Measurements from ENCODE around the gene SMIM12. TPM values are rescaled to one million over a fixed set of nuclear protein-coding genes. Genes with fewer than 3 reads are reported as not detected.
"Not testable (repeated sequence)": the region's sequence is repeated elsewhere in the genome, so short reads cannot be mapped to it uniquely, and the experiment has no call there.

Gene SMIM12
- total RNA-seq, 2 donors from 2014 or later = 26.6 to 34.0 TPM

DNA sequence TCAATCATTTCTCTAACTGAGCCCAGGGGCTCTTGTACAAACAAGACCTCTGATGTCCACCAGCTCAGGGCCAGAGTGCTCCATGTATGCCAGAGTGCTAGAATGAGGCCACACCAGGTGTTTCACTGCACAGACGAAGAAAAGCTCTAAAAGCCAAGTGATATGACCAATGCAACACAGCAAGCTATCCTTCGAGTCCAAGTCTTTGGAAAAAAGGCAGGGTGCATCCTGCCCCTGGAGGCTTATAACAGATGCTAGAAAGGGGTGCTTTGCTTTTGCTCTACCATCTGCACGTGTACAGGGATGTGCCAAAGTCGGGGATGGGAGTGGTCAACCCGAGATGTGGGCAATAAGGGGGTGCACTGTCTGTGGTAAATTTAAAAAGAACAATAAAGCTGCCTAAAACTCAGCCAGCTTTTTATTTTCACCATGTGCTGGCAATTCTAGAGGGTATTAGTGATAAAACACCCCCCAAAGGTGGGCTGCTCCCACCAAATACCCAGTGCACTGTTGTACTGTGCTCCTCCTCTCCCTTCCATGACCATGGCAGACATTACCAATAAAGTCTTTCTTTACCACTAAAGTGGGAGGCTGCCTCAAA is 32.1 kb downstream of the SMIM12 start:
- no peak overlapping the region for H3K4me3 ChIP-seq
- DNase-seq (ENCODE audit: low spot score) = no peak
- no peaks in the 10 kb centered on the region for H3K36me3 ChIP-seq
- H3K27ac ChIP-seq = no peak overlapping the region
- peaks cover 0 to 4% of the 10 kb centered on the region in 2 donors for H3K9me3 ChIP-seq
- H3K4me1 ChIP-seq = peaks cover 0 to 15% of the 10 kb centered on the region in 2 donors
- TF ChIP-seq, protein P1, sequence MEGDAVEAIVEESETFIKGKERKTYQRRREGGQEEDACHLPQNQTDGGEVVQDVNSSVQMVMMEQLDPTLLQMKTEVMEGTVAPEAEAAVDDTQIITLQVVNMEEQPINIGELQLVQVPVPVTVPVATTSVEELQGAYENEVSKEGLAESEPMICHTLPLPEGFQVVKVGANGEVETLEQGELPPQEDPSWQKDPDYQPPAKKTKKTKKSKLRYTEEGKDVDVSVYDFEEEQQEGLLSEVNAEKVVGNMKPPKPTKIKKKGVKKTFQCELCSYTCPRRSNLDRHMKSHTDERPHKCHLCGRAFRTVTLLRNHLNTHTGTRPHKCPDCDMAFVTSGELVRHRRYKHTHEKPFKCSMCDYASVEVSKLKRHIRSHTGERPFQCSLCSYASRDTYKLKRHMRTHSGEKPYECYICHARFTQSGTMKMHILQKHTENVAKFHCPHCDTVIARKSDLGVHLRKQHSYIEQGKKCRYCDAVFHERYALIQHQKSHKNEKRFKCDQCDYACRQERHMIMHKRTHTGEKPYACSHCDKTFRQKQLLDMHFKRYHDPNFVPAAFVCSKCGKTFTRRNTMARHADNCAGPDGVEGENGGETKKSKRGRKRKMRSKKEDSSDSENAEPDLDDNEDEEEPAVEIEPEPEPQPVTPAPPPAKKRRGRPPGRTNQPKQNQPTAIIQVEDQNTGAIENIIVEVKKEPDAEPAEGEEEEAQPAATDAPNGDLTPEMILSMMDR (IDR thresholded peaks at IDR 0.05) = no peak
- no peaks in the 10 kb centered on the region for H3K27me3 ChIP-seq

DNA sequence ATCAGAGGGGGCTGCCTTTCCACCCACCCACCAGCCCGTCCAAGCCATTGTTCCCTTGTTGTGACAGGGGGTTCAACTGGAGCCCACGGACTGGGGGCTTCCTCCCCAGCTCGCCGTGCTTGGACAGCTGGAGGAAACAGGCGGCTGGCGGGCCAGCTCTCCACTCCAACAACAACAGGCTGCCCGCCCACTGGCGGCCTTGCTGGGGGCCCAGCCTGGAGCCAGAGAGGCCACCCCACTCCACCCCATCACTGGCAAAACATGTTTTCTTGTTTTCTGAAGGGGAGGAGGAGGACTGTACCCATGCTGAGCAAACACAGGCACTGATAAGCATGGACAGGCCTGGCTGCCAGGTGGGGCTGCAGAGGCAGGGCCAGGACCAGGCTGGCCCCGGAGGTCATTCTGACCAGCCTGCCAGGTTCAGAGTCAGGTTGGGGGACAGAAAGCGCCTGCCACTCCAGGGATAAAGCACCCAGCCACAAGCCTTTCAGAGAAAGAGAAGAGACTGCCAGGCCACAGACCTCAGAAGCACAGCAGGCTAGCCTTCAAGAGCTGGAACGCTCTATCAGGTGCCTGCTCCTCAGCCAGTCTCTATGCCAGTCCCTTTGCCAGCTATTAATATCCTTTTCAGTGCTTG is 34.0 kb downstream of the SMIM12 start:
- Histone ChIP-seq H3K36me3 (no peaks in the 10 kb centered on the region), H3K4me1 (peaks cover 0 to 10% of the 10 kb centered on the region in 2 donors), H3K27me3 (no peaks in the 10 kb centered on the region), H3K9me3 (peaks cover 0 to 4% of the 10 kb centered on the region in 2 donors), H3K4me3 (no peak overlapping the region), H3K27ac (no peak overlapping the region)
- TF ChIP-seq, protein P1 (IDR thresholded peaks at IDR 0.05) = no peak
- no peak for DNase-seq (ENCODE audit: low spot score)

DNA sequence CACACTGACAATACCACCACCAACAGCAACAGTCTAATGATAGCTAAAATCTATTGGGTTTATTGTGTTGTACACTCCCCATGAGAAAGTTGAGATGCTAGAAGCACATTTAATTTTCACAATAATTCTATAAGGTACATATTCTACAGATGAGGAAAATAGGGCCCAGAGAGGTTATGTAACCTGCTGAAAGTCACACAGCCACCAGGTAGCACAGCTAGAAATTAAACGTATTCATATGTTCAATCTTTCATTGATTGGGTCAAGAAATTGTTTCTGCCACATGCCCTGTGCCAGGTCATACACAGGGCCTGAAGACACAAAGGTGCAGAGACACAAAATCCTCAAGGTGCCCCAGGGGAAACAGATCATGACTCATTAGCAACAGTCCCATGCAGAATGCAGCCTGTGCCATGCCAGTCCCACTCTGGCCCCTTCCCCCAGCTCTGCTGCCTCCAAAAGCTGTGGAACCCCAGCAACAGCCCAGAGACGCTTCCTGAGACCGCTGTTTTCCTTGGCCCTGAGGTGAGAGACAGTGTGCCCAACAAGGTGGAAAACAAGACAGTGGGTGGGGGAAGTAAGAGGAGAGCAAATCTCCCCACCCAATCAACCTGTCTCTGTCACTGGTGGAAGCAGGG is 34.6 kb downstream of the SMIM12 start:
- no peak for DNase-seq (ENCODE audit: low spot score)
- Histone ChIP-seq H3K9me3 (peaks cover 0 to 4% of the 10 kb centered on the region in 2 donors), H3K4me1 (peaks cover 0 to 10% of the 10 kb centered on the region in 2 donors), H3K36me3 (no peaks in the 10 kb centered on the region), H3K27me3 (no peaks in the 10 kb centered on the region), H3K27ac (no peak overlapping the region), H3K4me3 (no peak overlapping the region)
- TF ChIP-seq, protein P1 (IDR thresholded peaks at IDR 0.05) = no peak

DNA sequence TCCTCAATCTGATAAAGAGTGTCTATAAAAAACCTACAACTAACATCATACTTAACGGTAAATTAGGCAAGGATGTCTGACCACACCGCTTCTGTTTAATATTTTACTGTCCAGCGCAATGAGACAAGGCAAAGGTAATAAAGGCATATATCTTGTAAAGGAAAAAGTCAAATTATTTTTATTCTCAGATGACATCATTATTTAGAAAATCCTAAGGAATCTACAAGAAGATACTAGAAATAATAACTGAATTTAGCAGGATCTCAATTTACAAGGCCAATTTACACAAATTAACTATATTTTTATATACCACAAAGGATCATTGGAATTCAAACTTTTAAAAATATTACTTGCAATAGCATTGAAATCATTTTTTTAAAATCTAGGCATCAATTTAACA is 37.3 kb downstream of the SMIM12 start:
- no peaks in the 10 kb centered on the region for H3K36me3 ChIP-seq

DNA sequence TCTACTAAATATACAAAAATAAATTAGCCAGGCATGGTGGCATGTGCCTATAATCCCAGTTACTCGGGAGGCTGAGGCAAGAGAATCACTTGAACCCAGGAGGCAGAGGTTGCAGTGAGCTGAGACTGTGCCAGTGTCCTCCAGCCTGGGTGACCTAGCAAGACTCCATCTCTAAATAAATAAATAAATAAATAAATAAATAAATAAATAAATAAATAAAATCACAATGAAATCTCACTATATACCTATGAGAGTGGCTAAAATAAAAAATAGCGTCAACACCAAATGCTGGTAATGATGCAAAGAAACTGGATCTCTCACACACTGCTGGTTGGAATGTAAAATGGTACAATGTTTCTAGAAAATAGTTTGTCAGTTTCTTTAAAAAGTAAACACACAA is 40.7 kb downstream of the SMIM12 start:
- not testable (repeated sequence) for DNase-seq (ENCODE audit: low spot score); H3K27ac ChIP-seq; H3K36me3 ChIP-seq; H3K4me1 ChIP-seq; H3K4me3 ChIP-seq; H3K27me3 ChIP-seq; H3K9me3 ChIP-seq

More for the DNA sequence above, 37.3 kb downstream of the SMIM12 start:
- TF ChIP-seq, protein P1 (IDR thresholded peaks at IDR 0.05) = no peak
- Histone ChIP-seq H3K4me1 (peaks cover 0 to 10% of the 10 kb centered on the region in 2 donors), H3K4me3 (no peak overlapping the region), H3K27me3 (no peaks in the 10 kb centered on the region), H3K9me3 (peaks cover 0 to 4% of the 10 kb centered on the region in 2 donors), H3K27ac (no peak overlapping the region)
- no peak for DNase-seq (ENCODE audit: low spot score)

DNA sequence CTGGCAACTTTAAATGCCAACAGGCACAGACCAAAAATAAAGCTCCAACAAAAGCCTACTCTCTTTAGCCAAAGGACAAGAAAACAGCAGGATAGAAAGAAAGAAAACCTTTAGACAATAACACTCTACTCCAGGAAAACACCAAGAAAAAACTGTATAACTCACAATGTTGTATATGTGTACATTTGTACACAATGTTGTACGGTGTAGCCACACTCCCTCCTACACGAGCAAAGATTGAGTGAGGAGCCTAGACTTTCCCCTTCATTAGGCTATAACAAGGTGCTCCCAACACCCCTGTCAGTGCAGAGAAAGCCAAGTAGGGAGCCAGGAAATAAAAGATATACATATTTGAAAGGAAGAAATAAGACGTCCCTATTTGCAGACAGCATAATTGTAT is 42.8 kb downstream of the SMIM12 start:
- H3K4me3 ChIP-seq = no peak overlapping the region
- TF ChIP-seq, protein P1 (IDR thresholded peaks at IDR 0.05) = no peak
- no peak for DNase-seq (ENCODE audit: low spot score)
- no peaks in the 10 kb centered on the region for H3K36me3 ChIP-seq
- no peaks in the 10 kb centered on the region for H3K4me1 ChIP-seq
- no peaks in the 10 kb centered on the region for H3K27me3 ChIP-seq
- H3K9me3 ChIP-seq = no peaks in the 10 kb centered on the region
- H3K27ac ChIP-seq = no peak overlapping the region

All from right atrium auricular region (tissue), 2 donors.